Measurements from ENCODE around the gene ODC1. TPM values are rescaled to one million over a fixed set of nuclear protein-coding genes. Genes with fewer than 3 reads are reported as not detected.

The ODC1 gene
- total RNA-seq, 2 donors from 2014 or later, result 51.7 to 67.6 TPM

- no peak for DNase-seq (ENCODE audit: low spot score)
- intact Hi-C loops (cut with DNase I), result no loop called here
Observed at GRCh38 chr2:10410001-10410822, 37.9 kb downstream of the ODC1 start.

GRCh38 chr2:10408649-10409579 lies 39.2 kb downstream of the ODC1 start:
- DNase-seq (ENCODE audit: low spot score), result peak; percentile 93
- intact Hi-C loops (cut with DNase I), result loop anchor here in 1 of 2 donors (5.0 kb wide), 1 partner anchor 107 kb away; the partner anchor contains the start of gene HPCAL1

- intact Hi-C loops (cut with DNase I), result loop anchor here in 1 of 2 donors (5.0 kb wide), 1 partner anchor 106 kb away; the partner anchor contains the start of gene HPCAL1
- DNase-seq (ENCODE audit: low spot score), result no peak
Observed at GRCh38 chr2:10407841-10408648, 40.1 kb downstream of the ODC1 start.

DNA sequence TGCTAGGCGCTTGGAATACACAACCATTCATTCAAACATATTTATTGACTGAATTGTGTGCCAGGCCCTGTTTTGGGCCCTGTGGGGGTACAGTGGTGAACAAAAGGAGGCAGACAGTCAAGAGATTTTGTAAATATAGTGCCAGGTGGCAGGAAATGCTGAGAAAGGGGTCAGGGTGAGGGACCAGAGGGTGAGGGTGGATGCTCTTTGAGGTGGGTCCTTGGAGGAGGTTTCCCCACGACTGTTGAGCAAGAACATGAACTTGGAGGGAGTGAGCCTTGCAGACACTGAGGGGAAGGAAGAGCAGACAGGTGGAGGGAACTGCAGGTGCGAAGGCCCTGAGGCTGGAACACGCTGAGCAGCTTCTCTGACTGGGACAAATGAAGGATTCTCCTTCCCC lies 40.7 kb downstream of the ODC1 start:
- intact Hi-C loops (cut with DNase I), result loop anchor here in 1 of 2 donors (5.0 kb wide), 1 partner anchor 105 kb away; the partner anchor contains the start of gene HPCAL1

GRCh38 chr2:10406491-10407188 lies 41.5 kb downstream of the ODC1 start:
- DNase-seq (ENCODE audit: low spot score), result no peak
- intact Hi-C loops (cut with DNase I), result loop anchor here in 1 of 2 donors (5.0 kb wide), 1 partner anchor 104 kb away; the partner anchor contains the start of gene HPCAL1

More for the DNA sequence above, 40.7 kb downstream of the ODC1 start:
- DNase-seq (ENCODE audit: low spot score), result no peak

- intact Hi-C loops (cut with DNase I), result loop anchor here in 1 of 2 donors (5.0 kb wide), 1 partner anchor 104 kb away; the partner anchor contains the start of gene HPCAL1
Observed at GRCh38 chr2:10406016-10406415, 42.1 kb downstream of the ODC1 start.

GRCh38 chr2:10405448-10405847 lies 42.7 kb downstream of the ODC1 start:
- intact Hi-C loops (cut with DNase I), result loop anchor here in 1 of 2 donors (5.0 kb wide), 1 partner anchor 103 kb away; the partner anchor contains the start of gene HPCAL1
- DNase-seq (ENCODE audit: low spot score), result peak; percentile 88

More at GRCh38 chr2:10406016-10406415, 42.1 kb downstream of the ODC1 start:
- no peak for DNase-seq (ENCODE audit: low spot score)

DNA sequence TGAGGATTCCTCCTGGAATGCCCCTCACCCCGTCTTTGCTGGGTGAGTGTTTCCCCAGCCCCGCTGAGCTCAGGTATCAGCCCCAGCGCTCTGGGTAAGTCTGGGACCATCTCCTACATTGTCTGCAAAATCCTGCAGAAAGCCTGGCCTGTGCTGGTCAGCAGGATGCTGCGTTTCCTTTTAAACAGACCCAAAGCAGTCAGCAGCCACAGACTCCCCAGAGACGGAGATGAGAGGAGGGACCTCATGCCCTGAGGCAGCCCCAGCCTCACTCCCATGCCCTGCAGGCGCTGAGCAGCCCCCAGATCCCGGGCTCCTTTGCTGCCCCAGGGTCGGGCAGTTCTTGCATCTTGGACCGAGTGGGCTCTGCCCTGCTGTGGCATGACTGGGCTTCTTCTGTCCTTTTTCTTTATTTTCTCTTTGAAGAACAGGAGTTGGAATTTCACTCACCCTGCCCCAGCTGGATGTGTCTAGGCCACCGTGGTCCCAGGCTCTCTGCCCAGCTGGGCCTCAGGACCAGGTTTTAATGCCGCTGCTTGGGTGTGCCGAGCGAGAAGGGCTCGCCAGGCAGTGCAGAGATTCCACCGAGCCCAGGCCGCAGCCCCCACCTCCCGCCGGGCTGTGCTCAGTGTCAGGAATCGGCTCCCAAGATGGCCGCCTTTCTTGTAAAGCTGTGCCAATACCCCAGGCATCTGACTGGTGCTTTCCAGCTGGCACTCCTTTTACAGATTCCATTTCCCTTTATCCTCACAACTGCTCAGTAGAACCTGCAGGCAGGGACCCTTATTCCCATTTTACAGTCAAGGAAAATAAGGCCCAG lies 43.6 kb downstream of the ODC1 start:
- intact Hi-C loops (cut with DNase I), result loop anchor here in 1 of 2 donors (5.0 kb wide), 1 partner anchor 102 kb away; the partner anchor contains the start of gene HPCAL1
- DNase-seq (ENCODE audit: low spot score), result no peak

GRCh38 chr2:10402653-10403215 lies 45.4 kb downstream of the ODC1 start:
- intact Hi-C loops (cut with DNase I), result no loop called here
- DNase-seq (ENCODE audit: low spot score), result no peak

GRCh38 chr2:10402062-10402585 lies 46.0 kb downstream of the ODC1 start:
- no peak for DNase-seq (ENCODE audit: low spot score)
- intact Hi-C loops (cut with DNase I), result no loop called here

DNA sequence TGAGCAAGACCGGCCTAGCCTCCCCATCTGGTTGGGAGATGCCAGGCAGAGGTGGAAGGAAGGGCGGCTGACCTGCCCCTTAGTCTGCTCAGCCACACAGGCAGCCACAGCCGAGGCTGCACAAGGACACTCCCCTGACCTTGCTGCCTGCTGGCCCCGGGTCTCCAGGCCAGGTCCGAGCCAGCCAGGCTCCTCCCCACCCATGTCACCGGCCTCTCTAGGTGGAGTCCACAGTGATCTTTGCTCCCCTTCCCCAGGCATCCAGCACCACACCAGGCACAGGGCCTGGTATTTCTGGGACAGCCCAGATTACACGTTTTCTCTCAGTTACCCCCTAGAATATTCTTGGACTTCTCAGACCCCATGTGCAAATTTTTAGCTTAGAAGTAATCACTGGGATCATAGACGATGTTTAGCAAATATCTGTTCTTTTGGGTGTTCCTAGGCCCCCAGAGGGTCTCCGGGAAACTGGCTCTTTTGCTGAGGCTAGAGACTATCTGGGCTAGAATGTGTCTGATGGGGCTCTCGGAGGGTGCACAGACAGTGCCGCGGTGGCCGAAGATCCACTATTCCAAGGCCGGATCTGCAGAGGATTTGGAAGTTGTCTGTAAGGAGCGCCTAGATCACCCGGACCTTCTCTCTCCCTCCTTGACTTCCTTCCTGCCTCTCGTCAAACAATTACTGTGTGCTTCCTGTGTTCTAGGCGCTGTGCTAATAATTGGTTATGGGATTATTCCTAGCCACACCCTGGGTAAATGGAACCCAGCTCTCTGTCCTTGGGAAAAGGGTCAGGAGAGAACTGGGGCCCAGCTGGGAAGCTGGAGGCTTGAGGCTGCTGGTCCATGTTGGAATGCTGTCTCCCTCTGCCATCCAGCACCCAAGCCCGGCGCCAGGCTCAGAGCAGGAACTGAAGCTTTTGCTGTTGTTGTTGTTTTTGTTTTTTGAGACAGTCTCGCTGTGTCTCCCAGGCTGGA lies 46.9 kb downstream of the ODC1 start:
- intact Hi-C loops (cut with DNase I), result no loop called here
- DNase-seq (ENCODE audit: low spot score), result no peak

GRCh38 chr2:10400568-10400977 lies 47.6 kb downstream of the ODC1 start:
- intact Hi-C loops (cut with DNase I), result no loop called here
- DNase-seq (ENCODE audit: low spot score), result peak; percentile 85

GRCh38 chr2:10400002-10400401 lies 48.1 kb downstream of the ODC1 start:
- no peak for DNase-seq (ENCODE audit: low spot score)
- intact Hi-C loops (cut with DNase I), result no loop called here

DNA sequence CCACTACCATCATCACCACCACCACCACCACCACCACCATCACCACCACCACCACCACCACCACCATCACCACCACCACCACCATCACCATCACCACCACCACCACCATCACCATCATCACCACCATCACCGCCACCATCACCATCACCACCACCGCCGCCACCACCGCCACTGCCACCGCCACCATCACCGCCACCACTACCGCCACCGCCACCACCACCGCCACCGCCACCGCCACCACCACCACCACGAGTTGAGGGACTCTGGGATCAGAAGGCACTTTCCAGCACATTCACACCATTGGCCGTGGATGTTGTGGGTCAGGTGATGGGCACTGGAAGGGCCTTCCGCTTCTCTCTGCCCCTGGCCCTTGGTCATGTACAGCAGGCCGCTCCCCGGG lies 48.8 kb downstream of the ODC1 start:
- intact Hi-C loops (cut with DNase I), result no loop called here
- DNase-seq (ENCODE audit: low spot score), result no peak

DNA sequence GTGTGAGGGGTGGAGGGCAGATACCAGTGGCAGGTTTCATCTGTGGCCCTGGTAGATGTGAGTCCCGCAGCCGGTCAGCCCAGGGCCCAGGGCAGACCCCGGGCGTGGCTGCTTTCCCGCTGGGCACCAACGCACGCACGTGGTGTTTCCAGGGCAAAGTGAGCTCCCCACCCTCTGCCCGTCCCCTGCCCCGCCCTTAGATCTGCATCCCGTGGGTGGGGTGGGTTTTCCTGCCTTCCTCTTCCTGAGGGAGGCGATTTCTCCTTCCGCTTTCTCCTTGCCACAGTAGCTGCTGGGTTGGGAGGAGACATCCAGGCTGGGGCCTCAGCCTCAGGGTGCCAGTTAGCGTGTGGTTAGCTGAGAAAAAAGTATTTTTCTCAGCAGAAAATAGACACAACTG lies 49.6 kb downstream of the ODC1 start:
- intact Hi-C loops (cut with DNase I), result no loop called here

GRCh38 chr2:10397878-10398277 lies 50.2 kb downstream of the ODC1 start:
- intact Hi-C loops (cut with DNase I), result no loop called here
- DNase-seq (ENCODE audit: low spot score), result no peak

More for the DNA sequence above, 49.6 kb downstream of the ODC1 start:
- peak; percentile 85 for DNase-seq (ENCODE audit: low spot score)

Measured in posterior vena cava (tissue), 2 donors.